Retinal pigment epithelial cell (primary cell): ENCODE measurements around the gene C7orf25.

ENCODE experiments used
- DNase-seq: peaks from one replicate; pipeline ENCODE4 v3.0.0-alpha.2; 2010; ENCODE audit warnings: low read depth
- H3K4me3 ChIP-seq: 2 replicates; pipeline ENCODE4 v1.5.1; 2011; ENCODE audit warnings: mild to moderate bottlenecking, low read length, control low read depth, moderate library complexity
- TF ChIP-seq, protein P1 (sequence below): conservative IDR thresholded peaks from 2 replicates; pipeline ENCODE4 v1.5.1; 2011; ENCODE audit warnings: low read depth, low read length, control low read depth, inconsistent platforms

C7orf25 gene

DNA sequence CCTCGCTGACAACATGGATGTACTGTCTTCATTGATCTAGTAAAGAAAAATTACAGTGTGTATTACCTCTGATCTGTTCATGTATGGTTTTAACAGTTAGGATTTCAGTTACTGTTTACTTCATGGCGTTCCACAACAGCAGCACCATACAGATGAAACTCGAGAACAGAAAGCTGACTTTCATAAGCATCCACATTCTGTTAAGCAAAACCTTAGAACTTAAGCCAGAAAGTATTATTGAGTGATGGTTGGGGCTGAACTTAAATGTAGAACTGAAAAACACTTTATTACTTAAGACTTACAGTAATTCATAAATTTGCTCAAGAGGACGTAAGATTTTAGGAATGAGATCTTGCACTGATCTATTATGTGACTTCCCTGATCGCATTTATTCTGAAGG is 24.0 kb upstream of the C7orf25 start:
- no peak overlapping the region for H3K4me3 ChIP-seq
- TF ChIP-seq, protein P1, sequence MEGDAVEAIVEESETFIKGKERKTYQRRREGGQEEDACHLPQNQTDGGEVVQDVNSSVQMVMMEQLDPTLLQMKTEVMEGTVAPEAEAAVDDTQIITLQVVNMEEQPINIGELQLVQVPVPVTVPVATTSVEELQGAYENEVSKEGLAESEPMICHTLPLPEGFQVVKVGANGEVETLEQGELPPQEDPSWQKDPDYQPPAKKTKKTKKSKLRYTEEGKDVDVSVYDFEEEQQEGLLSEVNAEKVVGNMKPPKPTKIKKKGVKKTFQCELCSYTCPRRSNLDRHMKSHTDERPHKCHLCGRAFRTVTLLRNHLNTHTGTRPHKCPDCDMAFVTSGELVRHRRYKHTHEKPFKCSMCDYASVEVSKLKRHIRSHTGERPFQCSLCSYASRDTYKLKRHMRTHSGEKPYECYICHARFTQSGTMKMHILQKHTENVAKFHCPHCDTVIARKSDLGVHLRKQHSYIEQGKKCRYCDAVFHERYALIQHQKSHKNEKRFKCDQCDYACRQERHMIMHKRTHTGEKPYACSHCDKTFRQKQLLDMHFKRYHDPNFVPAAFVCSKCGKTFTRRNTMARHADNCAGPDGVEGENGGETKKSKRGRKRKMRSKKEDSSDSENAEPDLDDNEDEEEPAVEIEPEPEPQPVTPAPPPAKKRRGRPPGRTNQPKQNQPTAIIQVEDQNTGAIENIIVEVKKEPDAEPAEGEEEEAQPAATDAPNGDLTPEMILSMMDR: no peak

GRCh38 chr7:42934291-42934690 is 22.4 kb upstream of the C7orf25 start:
- DNase-seq: no peak
- no peak overlapping the region for H3K4me3 ChIP-seq
- TF ChIP-seq, protein P1: no peak

More for the DNA sequence above, 24.0 kb upstream of the C7orf25 start:
- DNase-seq: no peak

GRCh38 chr7:42932811-42933591 is 21.1 kb upstream of the C7orf25 start:
- TF ChIP-seq, protein P1: no peak
- peak overlapping the region; percentile 96 for H3K4me3 ChIP-seq
- DNase-seq: no peak

GRCh38 chr7:42931834-42932651 is 20.2 kb upstream of the C7orf25 start, which contains the start of the genes MRPL32 and PSMA2:
TSS of gene MRPL32 (plus strand) at chr7:42932376. CDS start at chr7:42932387, 11 bp downstream.
TSS of gene PSMA2 (minus strand) at chr7:42932174. CDS start at chr7:42932158, 16 bp downstream.
- TF ChIP-seq, protein P1: no peak
- H3K4me3 ChIP-seq: peak within 1 kb of the TSS; percentile 96
- peak; percentile 91 for DNase-seq

GRCh38 chr7:42931447-42931833 is 19.6 kb upstream of the C7orf25 start:
- no peak for DNase-seq
- TF ChIP-seq, protein P1: no peak
- peak overlapping the region; percentile 96 for H3K4me3 ChIP-seq

DNA sequence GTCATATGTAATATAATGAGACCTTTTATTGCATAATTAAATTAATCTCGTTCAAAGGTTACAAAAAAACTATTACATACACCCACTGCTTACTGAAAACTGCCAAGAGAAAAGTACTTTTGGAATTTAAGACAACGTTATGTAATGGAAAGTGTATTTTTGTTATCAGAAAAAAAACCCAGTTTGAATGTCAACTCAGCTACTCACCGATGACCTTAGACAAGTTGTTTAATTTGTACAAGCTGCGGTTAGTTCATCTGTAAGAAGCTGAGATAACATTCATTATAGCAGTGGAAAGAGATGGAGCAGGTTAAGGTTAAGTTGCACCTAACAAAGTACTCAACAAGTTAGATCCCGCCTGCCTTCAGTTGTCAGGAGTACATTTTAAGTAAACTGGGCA is 19.0 kb upstream of the C7orf25 start:
- TF ChIP-seq, protein P1: no peak
- peak overlapping the region; percentile 96 for H3K4me3 ChIP-seq
- no peak for DNase-seq
